HepG2 (cell line): ENCODE data around the gene OR52H1.

Experiments
- CTCF ChIP-seq: sonication (generic); formaldehyde crosslinking; IDR thresholded peaks from 2 replicates; pipeline ENCODE4 v1.5.0; 2020; ENCODE audit warnings: mild to moderate bottlenecking, missing genetic modification reagents, moderate library complexity
- EZH2 ChIP-seq: conservative IDR thresholded peaks from 2 replicates; pipeline ENCODE4 v1.6.1; 2012; ENCODE audit warnings: mild to moderate bottlenecking, low read depth, low read length, moderate library complexity
- GLMP ChIP-seq: sonication (generic); formaldehyde crosslinking; IDR thresholded peaks from 2 replicates; pipeline ENCODE4 v1.9.0; 2021; ENCODE audit warnings: missing genetic modification reagents, mild to moderate bottlenecking, borderline replicate concordance
- MXI1 ChIP-seq: IDR thresholded peaks from 3 replicates; pipeline ENCODE4 v1.6.1; 2012; ENCODE audit warnings: low read depth, low read length, inconsistent platforms, borderline replicate concordance
- NCOA1 ChIP-seq: sonication (generic); formaldehyde crosslinking; IDR thresholded peaks from 2 replicates; pipeline ENCODE4 v1.9.0; 2021; ENCODE audit warnings: missing genetic modification reagents
- NR1H2 ChIP-seq: sonication (generic); formaldehyde crosslinking; IDR thresholded peaks from 2 replicates; pipeline ENCODE4 v1.8.1; 2022; ENCODE audit warnings: low read depth, missing genetic modification reagents, borderline replicate concordance
- POLR2AphosphoS5 ChIP-seq: IDR thresholded peaks from 2 replicates; pipeline ENCODE4 v1.6.1; 2012; ENCODE audit warnings: low read depth, low read length
- PRDM15 ChIP-seq: sonication (generic); formaldehyde crosslinking; IDR thresholded peaks from 2 replicates; pipeline ENCODE4 v1.4.0; 2020; ENCODE audit warnings: missing genetic modification reagents
- ZNF317 ChIP-seq: sonication (generic); formaldehyde crosslinking; IDR thresholded peaks from 2 replicates; pipeline ENCODE4 v1.5.0; 2020; ENCODE audit warnings: mild to moderate bottlenecking, missing genetic modification reagents
- ZNF33A ChIP-seq: sonication (generic); formaldehyde crosslinking; IDR thresholded peaks from 2 replicates; pipeline ENCODE4 v1.5.1; 2020; ENCODE audit warnings: missing genetic modification reagents, mild to moderate bottlenecking, moderate library complexity, borderline replicate concordance
- ZSCAN20 ChIP-seq: sonication (generic); formaldehyde crosslinking; IDR thresholded peaks from 2 replicates; pipeline ENCODE4 v1.4.0; 2020; ENCODE audit warnings: missing genetic modification reagents, mild to moderate bottlenecking, borderline replicate concordance
- ZSCAN29 ChIP-seq: sonication (generic); formaldehyde crosslinking; conservative IDR thresholded peaks from 2 replicates; pipeline ENCODE4 v1.4.0; 2020; ENCODE audit warnings: mild to moderate bottlenecking, missing genetic modification reagents
- TF ChIP-seq, protein P1 (sequence below): sonication (generic); formaldehyde crosslinking; IDR thresholded peaks from 2 replicates; pipeline ENCODE4 v1.4.0; 2020; ENCODE audit warnings: missing genetic modification reagents
- TF ChIP-seq, protein P2 (sequence below): sonication (generic); formaldehyde crosslinking; IDR thresholded peaks from 2 replicates; pipeline ENCODE4 v1.4.0; 2020; ENCODE audit warnings: missing genetic modification reagents, borderline replicate concordance

DNA sequence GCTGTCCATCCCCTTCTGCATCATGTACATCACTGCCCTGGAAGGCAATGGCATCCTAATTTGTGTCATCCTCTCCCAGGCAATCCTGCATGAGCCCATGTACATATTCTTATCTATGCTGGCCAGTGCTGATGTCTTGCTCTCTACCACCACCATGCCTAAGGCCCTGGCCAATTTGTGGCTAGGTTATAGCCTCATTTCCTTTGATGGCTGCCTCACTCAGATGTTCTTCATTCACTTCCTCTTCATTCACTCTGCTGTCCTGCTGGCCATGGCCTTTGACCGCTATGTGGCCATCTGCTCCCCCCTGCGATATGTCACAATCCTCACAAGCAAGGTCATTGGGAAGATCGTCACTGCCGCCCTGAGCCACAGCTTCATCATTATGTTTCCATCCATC is 32.7 kb upstream of the OR52H1 start:
- TF ChIP-seq PRDM15 (CRISPR knock-in tag) (no peak), NR1H2 (CRISPR knock-in tag) (no peak), GLMP (no peak), MXI1 (no peak), ZSCAN20 (CRISPR knock-in tag) (no peak), ZSCAN29 (CRISPR knock-in tag) (no peak), ZNF33A (CRISPR knock-in tag) (no peak), ZNF317 (no peak), NCOA1 (CRISPR knock-in tag) (no peak), EZH2 (no peak), POLR2AphosphoS5 (no peak), CTCF (CRISPR knock-in tag) (no peak)
- TF ChIP-seq, protein P1, sequence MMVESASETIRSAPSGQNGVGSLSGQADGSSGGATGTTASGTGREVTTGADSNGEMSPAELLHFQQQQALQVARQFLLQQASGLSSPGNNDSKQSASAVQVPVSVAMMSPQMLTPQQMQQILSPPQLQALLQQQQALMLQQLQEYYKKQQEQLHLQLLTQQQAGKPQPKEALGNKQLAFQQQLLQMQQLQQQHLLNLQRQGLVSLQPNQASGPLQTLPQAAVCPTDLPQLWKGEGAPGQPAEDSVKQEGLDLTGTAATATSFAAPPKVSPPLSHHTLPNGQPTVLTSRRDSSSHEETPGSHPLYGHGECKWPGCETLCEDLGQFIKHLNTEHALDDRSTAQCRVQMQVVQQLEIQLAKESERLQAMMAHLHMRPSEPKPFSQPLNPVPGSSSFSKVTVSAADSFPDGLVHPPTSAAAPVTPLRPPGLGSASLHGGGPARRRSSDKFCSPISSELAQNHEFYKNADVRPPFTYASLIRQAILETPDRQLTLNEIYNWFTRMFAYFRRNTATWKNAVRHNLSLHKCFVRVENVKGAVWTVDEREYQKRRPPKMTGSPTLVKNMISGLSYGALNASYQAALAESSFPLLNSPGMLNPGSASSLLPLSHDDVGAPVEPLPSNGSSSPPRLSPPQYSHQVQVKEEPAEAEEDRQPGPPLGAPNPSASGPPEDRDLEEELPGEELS (CRISPR knock-in tag): no peak
- TF ChIP-seq, protein P2, sequence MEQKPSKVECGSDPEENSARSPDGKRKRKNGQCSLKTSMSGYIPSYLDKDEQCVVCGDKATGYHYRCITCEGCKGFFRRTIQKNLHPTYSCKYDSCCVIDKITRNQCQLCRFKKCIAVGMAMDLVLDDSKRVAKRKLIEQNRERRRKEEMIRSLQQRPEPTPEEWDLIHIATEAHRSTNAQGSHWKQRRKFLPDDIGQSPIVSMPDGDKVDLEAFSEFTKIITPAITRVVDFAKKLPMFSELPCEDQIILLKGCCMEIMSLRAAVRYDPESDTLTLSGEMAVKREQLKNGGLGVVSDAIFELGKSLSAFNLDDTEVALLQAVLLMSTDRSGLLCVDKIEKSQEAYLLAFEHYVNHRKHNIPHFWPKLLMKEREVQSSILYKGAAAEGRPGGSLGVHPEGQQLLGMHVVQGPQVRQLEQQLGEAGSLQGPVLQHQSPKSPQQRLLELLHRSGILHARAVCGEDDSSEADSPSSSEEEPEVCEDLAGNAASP (CRISPR knock-in tag): no peak
